GM18507 (cell line): ENCODE results near the gene PUS7.

Experiments
- DNase-seq: peaks from one replicate; pipeline ENCODE4 v3.0.0; 2011; ENCODE audit warnings: low read depth; ENCODE audit not compliant: insufficient read length; ENCODE audit errors: extremely low spot score
- FAIRE-seq: peaks from 2 replicates; lab custom pipeline; 2011; peaks lifted over from hg19 to GRCh38; lab: Jason Lieb, UNC

Gene PUS7

DNA sequence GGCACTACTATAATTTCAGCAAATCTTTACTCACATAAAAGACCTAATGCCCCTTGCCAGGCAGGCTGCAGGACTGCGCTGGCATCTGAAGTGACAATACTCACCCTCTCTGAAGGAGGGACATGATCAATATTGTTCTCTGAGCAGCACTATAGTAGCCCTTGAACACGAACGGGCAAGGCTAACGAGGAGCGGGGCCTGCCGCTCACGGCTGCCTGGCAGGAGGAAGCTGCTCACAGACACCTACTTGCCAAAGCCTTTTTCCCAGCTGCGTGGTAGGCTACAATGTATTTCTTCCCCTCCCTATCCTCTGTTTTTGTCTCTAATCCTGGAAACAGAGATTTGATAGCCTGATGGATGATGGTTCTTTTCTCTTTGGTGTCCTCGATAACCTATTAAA lies 19.9 kb downstream of the PUS7 start:
- no peak for DNase-seq
- no peak for FAIRE-seq

DNA sequence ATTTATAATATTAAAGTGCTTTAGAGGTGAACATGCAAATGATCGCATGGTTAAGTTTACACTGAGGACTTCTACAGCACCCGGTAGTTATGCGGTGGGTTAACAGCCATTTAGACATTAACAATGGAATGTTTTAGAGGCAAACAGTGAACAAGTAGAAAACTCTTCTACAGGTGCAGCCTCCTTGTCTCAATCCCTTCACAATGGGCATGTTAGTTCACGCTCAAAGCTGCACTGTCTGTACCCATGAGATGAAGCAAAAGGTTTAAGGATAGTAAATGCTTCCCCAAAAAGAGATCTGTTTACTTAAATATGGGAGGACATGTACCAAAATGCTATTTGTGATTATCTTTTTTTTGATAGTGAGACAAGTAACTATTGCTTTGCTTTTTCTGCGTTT lies 25.1 kb downstream of the PUS7 start:
- DNase-seq = no peak

DNA sequence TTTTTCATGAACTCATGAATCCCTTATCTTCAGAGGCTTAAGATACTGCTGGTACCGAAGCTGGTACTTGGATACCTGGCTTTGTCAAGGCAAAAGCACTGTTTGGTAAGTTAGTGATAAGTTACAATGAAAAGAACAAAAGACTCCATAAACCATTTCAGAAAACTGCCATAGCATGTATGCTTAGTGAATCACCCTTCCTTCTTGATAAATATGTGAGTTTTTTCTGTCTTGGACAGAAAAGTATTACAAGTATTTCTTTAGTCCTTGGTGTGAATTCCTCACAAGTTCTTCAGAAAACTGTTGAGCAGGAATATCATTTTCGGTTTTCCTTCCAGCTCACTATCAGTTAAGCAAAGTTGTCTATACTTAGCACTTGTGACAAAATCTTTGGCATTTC lies 25.6 kb downstream of the PUS7 start:
- FAIRE-seq (no peak), DNase-seq (no peak)

More for the DNA sequence above, 25.1 kb downstream of the PUS7 start:
- FAIRE-seq = no peak

DNA sequence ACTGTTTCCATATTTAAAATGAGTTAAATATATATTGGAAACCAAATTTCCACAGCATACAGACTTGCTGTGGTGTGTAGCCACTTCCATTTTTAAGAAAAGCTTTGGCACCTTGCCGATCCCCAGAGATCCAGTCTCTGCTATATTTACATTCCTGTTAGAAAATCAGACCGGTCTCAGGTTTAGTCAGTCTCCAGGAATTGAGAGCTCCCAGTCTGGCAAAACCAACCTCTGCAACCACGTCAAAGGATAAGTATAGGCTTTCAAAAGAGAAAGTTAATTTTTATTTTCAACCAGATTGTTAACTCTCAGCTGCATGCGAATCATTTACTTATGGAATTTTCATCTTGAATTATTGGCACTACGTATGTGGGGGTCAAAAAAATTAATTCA lies 28.2 kb downstream of the PUS7 start:
- no peak for DNase-seq
- FAIRE-seq = no peak

DNA sequence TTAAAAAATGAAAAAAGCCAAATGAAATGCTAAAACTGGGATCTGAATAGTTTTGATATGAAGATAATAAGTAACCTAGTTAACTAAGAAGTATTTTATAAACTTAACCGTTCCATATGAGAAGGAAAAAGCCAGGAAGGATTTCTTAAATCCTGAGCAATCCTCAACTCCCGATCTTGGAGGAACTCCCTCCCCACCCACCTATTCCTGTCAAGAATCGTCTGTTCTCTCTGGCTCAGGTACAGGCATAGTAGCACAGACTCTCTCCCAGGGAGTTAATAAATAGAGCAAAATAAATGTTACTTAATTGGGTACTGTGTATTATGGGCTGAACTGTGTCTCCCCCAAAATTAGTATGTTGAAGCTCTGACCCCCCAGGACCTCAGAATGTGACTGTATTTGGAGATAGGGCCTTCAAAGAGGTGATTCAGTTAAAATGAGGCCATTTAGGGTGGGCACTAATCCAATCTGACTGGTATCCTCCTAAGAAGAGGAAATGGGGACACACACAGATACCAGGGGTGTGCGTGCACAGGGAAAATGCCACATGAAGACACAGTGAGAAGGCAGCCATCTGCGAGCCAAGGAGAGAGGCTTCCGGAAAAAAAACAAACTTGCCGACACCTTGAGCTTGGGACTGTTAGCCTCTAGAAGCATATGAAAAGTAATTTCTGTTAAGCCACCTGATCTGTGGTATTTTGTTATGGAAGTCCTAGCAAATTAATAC lies 28.7 kb downstream of the PUS7 start:
- FAIRE-seq (no peak), DNase-seq (no peak)

DNA sequence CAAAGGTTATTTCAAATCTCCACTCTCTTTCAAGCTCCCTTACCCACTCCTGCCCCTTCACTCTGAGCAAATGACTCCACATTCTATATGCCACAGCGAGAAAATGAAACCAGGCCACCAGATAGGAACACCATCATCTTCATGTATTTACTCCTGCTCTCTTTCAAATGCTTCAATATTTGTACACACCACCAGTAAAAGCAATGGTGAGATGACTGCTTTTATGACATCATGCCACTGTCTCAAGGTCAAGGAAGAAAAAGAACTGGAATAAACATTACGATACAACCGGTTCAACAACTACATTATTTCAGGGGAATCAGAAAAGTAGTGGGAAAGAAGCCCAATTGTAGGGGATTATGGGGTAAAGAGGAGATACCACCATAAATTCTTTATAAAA lies 32.7 kb downstream of the PUS7 start:
- FAIRE-seq (no peak), DNase-seq (no peak)

DNA sequence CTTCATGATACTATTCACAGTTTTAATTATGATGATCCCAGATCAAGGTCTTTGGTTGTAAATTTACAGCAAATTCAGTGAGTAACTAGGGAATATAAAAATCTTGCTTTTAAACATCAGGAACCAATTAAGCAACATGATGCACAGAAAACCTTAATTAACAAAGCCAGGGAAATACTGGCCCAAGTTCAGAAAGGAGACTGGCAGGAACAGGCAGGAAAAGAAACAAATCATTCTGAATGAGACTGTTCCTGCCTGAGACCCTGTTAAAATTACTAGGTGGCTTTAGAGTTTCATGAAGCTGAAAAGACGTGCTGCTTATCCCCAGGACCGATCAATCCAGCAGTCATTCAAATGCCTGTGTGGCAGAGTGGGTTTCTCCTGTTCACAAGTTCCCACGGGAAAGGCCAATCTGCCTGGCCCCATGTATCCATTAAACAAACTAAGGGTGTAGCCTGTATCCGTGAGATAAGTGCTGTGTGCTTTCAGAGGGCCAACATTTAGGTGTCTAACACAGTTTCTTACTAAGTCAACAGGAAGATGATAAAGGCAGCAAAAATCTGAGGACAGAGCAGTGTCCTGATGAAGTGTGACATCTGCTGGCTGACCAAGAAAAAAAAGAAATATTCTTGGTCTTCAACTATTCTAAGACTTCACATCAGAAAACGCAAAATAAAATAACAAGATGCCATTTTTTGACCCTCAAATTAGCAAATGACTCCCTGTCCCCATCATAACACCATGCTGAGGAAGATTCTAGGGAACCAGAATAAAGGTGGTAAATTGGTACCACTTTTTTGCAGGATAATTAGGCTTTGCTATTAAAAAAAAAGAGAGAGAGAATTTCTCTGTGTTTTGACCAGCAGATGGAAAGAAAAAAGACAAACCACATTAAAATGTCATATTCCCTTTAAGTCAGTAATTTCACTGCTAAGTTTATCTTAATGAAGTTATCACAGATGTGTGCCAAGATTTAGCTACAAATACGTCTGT lies 34.2 kb downstream of the PUS7 start:
- no peak for DNase-seq

DNA sequence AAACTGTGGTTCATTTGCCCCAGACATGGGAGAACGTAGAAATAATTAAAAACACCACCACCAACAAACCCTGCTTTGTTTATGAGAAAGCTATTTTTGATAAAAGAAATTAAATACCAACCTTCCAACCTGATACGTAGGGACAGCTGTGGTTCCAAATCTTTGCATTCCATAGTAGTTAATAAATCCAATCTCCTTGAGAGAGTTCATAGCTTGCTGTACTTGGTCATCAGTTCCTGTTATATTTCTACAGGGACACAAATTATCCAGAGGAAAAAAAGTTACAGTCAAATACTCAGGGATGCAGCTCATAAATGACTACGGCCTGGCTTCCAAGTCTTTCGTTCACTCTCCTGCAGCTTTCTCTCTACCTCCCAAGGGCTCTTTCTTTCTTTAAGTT lies 41.1 kb downstream of the PUS7 start:
- FAIRE-seq (no peak), DNase-seq (no peak)

More for the DNA sequence above, 34.2 kb downstream of the PUS7 start:
- no peak for FAIRE-seq

DNA sequence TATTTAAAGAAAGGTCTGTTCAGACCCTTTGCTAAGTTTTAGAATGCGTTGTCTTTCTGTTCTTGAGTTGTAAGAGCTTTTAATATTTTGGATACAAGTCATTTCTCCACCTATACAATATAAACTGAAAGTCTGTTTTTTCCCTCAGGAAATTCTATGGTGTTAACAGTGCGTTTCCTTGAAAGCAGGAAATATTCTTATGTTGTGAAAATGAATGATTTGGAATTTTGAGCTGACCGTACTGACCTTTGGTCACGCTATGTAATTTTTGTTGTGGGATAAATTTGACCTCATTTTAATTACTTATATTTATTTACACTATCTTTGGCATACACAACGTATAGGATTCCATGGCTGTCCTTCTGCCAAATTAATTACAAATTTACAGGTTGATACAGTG lies 43.5 kb downstream of the PUS7 start:
- FAIRE-seq (no peak), DNase-seq (no peak)

DNA sequence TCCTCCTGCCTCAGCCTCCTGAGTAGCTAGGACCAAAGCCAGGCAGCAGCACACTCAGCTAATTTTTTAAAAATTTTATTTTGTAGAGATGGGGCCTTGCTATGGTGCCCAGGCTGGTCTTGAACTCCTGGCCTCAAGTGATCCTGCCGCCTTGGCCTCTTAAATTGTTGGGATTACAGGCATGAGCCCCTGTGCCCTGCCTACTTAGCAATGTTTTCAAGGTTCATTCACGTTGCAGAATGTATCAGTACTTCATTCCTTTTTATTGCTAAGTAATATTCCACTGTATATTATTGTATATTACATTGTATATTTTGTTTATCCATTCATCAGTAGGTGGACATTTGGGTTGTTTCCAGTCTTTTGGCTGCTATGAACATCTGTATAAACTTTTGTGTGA lies 44.2 kb downstream of the PUS7 start:
- DNase-seq = no peak
- no peak for FAIRE-seq

DNA sequence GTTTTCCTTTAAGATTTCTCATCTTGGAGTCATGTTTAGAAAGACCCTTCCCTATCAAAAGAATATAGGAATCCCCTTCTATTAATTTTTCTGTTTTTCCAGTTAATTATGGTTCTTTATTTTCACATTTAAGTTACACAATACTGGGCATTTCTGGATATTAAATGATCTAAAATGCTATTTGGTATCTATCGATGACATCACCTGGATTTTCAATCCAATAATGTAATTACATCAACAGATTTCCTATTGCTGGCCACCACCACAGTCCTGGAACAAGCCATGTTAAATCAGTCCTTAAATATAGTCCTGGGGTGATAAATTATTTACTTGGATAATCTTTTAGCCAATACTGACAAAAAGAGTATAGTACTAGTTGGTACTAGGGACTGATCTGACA lies 48.0 kb downstream of the PUS7 start:
- FAIRE-seq (no peak), DNase-seq (no peak)

DNA sequence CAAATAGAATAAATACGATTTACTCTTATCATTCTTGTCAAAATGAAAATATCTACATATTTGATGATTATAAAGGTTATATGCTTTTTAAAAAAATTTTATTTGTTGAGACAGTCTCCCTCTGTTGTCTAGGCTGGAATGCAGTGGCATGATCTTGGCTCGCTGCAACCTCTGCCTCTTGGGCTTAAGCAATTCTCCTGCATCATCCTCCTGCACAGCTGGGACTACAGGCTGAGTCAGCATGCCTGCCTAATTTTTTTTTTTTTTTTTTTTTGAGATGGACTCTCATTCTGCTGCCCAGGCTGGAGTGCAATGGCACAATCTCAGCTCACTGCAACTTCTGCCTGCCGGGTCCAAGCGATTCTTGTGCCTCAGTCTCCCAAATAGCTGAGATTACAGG lies 48.9 kb downstream of the PUS7 start:
- no peak for DNase-seq
- no peak for FAIRE-seq

DNA sequence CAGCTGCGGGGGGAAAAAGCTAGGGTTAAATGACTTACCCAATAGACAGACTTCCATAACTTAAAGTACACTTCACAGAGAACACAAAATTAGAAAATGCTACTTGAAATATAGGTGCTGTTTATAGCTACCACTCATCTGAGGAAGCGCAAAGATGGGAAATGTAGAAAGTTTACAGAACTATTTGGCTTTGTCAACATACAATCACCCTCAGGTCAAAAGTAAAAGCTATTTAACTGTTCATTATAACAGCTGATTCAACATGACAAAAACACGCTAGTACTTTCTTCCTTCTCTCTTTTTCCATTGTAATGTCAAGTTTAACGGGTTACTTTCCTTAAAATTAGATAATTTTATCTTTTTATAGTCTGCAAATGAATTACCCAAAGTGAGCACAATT lies 51.2 kb downstream of the PUS7 start:
- FAIRE-seq (no peak), DNase-seq (no peak)

DNA sequence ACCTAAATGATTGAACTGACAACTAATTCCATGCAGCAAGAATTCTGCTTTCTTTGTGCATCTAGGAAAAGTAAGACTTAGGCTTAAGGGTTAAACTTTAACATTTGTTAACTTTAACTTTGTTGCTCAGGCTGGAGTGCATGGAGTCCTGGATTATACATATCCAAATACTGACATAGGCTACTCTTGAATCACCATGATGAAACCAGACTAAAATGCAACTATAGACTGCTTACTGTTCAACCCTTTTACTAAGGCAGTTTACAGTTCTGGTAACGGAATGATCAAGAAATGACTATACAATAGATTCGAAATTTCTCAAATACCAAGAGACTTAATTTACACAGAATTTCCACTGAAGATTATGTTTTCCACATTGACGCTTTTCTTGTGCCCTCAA lies 52.0 kb downstream of the PUS7 start:
- DNase-seq = no peak
- FAIRE-seq = no peak

DNA sequence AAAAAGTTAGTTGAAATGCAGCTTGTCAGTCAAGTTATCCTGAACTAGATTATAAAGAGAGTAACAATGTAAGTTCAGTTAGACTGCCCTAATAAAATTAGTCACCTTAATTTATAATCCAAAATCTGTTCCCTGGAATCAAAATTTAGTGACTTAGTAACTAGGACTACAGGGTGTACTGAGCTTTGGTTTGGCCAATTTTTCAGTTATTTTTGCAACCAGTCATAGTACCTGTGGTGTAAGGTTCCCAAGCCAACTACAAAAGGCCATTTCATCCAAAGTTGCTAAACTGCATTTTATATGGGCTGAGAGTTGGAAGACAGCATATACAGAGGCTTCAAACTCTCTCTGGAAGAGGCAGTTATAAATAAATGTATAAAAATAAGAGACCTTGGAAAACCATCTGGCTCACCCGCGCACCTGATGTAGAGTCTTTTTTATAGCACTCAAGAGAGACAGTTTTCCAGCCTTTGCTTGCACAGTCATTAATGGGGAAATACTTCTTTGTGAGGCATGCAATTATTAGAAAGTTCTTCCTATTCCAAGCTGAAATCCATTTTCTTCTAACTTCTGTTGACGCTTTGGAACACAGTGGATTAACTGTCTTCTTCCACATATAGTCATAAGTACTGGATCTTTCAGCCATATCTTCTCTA lies 59.2 kb downstream of the PUS7 start:
- FAIRE-seq (no peak), DNase-seq (no peak)

DNA sequence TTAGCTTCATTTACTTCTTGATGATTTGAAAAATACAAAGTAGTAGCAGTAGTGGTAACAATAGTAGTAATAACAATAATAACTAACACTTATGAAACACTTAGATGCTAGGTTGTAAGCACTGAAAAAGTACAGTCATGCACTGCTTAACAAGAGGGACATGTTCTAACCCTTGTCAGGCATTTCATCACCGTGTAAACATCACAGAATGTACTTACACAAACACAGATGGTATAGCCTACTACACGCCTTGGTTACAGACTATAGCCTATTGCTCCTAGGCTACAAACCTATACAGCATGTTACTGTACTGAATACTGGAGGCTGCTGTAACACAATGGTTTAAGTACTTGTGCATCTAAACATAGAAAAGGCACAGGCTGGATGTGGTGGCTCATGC lies 60.6 kb downstream of the PUS7 start:
- DNase-seq (no peak), FAIRE-seq (no peak)

DNA sequence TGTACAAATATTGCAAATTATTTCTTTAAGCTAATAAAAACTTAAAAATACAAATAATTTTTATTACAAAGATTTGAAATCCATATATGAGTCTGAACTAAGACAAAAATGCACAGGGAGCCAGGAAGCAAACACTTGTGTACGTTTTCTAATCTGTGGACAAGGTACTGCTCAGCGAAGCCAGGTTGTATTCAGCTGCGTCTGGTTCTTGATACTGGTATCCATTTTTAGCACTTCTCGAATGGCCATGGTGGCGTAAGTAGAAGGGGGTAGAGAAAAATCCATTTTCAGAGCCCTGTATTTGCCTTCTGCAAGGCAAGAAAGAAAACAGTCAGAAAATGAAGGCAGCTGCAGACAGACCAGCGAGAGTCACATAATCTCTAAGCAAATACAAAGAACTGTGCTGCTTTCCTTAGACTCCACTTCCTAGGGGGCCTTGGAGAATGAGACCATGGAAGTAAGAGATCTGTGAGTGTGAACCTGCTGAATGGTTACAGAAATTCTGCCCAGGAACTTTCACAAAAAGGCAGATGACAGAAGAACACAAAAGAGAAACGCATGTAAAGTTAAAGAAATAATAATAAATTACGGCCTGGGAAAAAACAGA lies 64.3 kb downstream of the PUS7 start:
- FAIRE-seq = no peak
- no peak for DNase-seq

DNA sequence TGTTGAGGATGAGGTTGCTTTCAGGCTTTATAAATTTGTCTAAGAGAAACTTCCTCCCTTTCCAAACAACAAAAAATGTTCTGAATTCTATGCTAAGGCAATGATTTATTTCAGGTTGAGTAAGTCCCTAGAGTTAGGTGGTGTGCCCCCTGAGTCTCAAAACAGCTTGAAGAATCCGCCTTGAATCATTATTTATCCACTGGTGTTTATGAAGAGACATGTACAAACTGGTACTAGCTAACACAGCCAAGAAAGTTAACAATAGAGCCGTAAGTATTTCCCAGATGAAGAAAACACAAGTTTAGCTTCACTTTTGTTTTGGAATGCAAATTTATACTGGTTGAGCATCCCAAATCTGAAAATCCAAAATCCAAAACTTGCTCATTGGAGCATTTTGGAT lies 67.2 kb downstream of the PUS7 start:
- DNase-seq = no peak
- no peak for FAIRE-seq

DNA sequence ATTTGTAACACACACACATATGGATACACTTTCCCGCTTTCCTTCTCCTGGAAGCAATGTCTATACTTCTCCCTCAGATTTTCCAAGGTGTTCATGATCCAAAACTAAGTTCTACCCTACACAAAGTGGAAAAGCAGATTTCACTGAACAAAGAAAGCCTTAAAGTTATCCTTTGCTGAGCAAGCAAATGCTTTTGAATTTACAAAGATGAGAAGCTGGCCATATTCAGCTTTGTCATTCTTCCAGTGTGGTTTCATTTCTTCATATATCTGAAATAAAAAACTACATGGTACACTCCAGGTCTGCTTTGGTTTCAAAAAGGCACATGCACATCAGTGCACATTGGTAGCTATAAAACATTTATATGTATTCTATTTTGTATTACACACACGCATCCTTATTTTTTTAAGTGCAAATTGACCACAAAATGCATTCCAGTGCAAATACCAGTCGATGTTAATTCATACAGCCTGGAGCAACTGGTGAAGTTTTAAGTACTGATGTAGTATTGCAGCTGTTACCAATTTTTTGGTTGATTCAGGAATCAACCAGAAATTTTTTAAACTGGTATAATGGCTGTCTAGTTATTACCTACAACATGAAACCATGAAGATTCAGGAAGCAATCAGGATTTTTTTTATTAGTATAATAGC lies 67.8 kb downstream of the PUS7 start:
- no peak for FAIRE-seq

DNA sequence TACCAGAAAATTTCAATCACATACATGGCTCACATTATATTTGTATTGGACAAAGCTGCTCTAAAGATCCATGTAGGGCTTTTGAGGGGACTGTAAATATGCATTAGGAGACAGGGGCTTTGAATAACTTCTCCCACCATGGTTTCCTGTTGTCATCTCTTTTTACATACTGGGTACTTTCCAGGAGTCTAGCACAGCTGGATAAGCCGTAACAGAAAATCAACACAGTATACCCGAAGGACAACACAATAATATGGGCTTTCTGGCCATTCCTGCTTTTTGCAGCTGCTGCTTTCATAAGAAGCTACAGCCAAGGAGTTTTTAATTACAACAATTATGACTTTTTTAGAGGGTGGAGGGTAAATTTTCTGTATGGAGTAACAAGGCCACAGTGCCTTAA lies 70.0 kb downstream of the PUS7 start:
- DNase-seq (no peak), FAIRE-seq (no peak)

More for the DNA sequence above, 67.8 kb downstream of the PUS7 start:
- DNase-seq = no peak
